Measurements from ENCODE around the gene CCDC88A. TPM values are rescaled to one million over a fixed set of nuclear protein-coding genes. Genes with fewer than 3 reads are reported as not detected.

Gene CCDC88A
- total RNA-seq, 1 experiment from 2014 or later = 21.6 TPM

- BruUV-seq (replicated peaks) = no TSS peak
- no peaks in the 10 kb centered on the region for H3K36me3 ChIP-seq (ENCODE audit: low read depth, low read length)
- H3K27me3 ChIP-seq (ENCODE audit: low read length) = no peaks in the 10 kb centered on the region
- intact Hi-C loops (cut with micrococcal nuclease) = no loop called here
- no peak overlapping the region for H3K9ac ChIP-seq (ENCODE audit: low read length)
- no peak overlapping the region for H3K4me2 ChIP-seq (ENCODE audit: low read length)
- TF ChIP-seq EZH2phosphoT487 (IDR thresholded peaks at IDR 0.05; ENCODE audit: borderline replicate concordance, low read length) (no peak), EZH2 (IDR thresholded peaks at IDR 0.05; ENCODE audit: low read length, unreplicated experiment) (no peak)
- TF ChIP-seq, protein P1, sequence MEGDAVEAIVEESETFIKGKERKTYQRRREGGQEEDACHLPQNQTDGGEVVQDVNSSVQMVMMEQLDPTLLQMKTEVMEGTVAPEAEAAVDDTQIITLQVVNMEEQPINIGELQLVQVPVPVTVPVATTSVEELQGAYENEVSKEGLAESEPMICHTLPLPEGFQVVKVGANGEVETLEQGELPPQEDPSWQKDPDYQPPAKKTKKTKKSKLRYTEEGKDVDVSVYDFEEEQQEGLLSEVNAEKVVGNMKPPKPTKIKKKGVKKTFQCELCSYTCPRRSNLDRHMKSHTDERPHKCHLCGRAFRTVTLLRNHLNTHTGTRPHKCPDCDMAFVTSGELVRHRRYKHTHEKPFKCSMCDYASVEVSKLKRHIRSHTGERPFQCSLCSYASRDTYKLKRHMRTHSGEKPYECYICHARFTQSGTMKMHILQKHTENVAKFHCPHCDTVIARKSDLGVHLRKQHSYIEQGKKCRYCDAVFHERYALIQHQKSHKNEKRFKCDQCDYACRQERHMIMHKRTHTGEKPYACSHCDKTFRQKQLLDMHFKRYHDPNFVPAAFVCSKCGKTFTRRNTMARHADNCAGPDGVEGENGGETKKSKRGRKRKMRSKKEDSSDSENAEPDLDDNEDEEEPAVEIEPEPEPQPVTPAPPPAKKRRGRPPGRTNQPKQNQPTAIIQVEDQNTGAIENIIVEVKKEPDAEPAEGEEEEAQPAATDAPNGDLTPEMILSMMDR (conservative IDR thresholded peaks at IDR 0.05; ENCODE audit: low read depth, low read length) = no peak
- H3K4me1 ChIP-seq (ENCODE audit: insufficient read depth, low read length) = no peaks in the 10 kb centered on the region
- ChIA-PET CTCF (no interaction called here), POLR2A (ENCODE audit: unreplicated experiment) (no interaction called here)
- no peaks in the 10 kb centered on the region for H3F3A ChIP-seq (ENCODE audit: low read length, unreplicated experiment)
- no peaks in the 10 kb centered on the region for H4K20me1 ChIP-seq (ENCODE audit: low read length)
- H3K9me2 ChIP-seq (replicated peaks; ENCODE audit: low read length) = no peaks in the 10 kb centered on the region
- no peaks in the 10 kb centered on the region for H3K79me2 ChIP-seq (ENCODE audit: low read length)
- no peak for ATAC-seq
- no peak for DNase-seq
- no peaks in the 10 kb centered on the region for H3K9me3 ChIP-seq (ENCODE audit: low read length)
- no peak overlapping the region for H3K4me3 ChIP-seq (ENCODE audit: low read length)
- no peak overlapping the region for H3K27ac ChIP-seq (ENCODE audit: low read length)
- no peak overlapping the region for H2AFZ ChIP-seq (ENCODE audit: low read length)
Observed at GRCh38 chr2:55384786-55385185, 34.9 kb downstream of the CCDC88A start.

DNA sequence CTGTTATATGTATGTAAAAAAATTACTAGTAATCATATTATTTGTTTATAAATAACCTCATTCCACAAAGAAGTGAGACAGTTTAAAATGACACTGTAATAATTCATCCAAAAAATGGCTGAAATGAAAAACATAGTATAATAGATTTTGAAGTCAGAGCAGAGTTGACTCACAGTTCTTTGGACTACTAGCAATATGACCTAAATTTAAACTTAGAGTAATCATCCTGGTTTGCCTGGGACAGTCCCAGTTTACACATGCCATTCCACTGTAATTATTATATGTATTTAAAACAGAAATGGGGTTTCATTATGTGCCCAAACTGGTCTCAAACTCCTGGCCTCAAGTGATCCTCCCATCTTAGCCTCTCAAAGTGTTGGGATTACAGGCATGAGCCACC, 48.3 kb downstream of the CCDC88A start:
- Histone ChIP-seq H2AFZ (ENCODE audit: low read length) (no peak overlapping the region), H3K4me3 (ENCODE audit: low read length) (no peak overlapping the region), H3K27me3 (ENCODE audit: low read length) (no peaks in the 10 kb centered on the region), H3K4me1 (ENCODE audit: insufficient read depth, low read length) (no peaks in the 10 kb centered on the region), H3K9me3 (ENCODE audit: low read length) (no peaks in the 10 kb centered on the region), H3K36me3 (ENCODE audit: low read depth, low read length) (no peaks in the 10 kb centered on the region), H3K9me2 (replicated peaks; ENCODE audit: low read length) (no peaks in the 10 kb centered on the region), H3F3A (ENCODE audit: low read length, unreplicated experiment) (no peaks in the 10 kb centered on the region), H3K27ac (ENCODE audit: low read length) (no peak overlapping the region), H3K4me2 (ENCODE audit: low read length) (no peak overlapping the region), H3K79me2 (ENCODE audit: low read length) (no peaks in the 10 kb centered on the region), H4K20me1 (ENCODE audit: low read length) (no peaks in the 10 kb centered on the region), H3K9ac (ENCODE audit: low read length) (no peak overlapping the region)
- no TSS peak for BruUV-seq (replicated peaks)
- ChIA-PET POLR2A (ENCODE audit: unreplicated experiment) (interaction anchor here (0.5 kb wide), 1 partner anchor 38 kb away, joined by 3 read pairs; no protein-coding TSS in a partner anchor), CTCF (no interaction called here)
- TF ChIP-seq, protein P1 (conservative IDR thresholded peaks at IDR 0.05; ENCODE audit: low read depth, low read length) = no peak
- TF ChIP-seq EZH2 (IDR thresholded peaks at IDR 0.05; ENCODE audit: low read length, unreplicated experiment) (no peak), EZH2phosphoT487 (IDR thresholded peaks at IDR 0.05; ENCODE audit: borderline replicate concordance, low read length) (no peak)
- intact Hi-C loops (cut with micrococcal nuclease) = no loop called here
- DNase-seq (no peak), ATAC-seq (no peak)

- POLR2A ChIA-PET (ENCODE audit: unreplicated experiment) = no interaction called here
- BruUV-seq (replicated peaks) = no TSS peak
Observed at GRCh38 chr2:55370208-55370607, 49.4 kb downstream of the CCDC88A start.

More at GRCh38 chr2:55370208-55370607, 49.4 kb downstream of the CCDC88A start:
- H4K20me1 ChIP-seq (ENCODE audit: low read length) = no peaks in the 10 kb centered on the region
- DNase-seq = no peak
- no peaks in the 10 kb centered on the region for H3K79me2 ChIP-seq (ENCODE audit: low read length)
- H3F3A ChIP-seq (ENCODE audit: low read length, unreplicated experiment) = no peaks in the 10 kb centered on the region
- CTCF ChIA-PET = no interaction called here
- H3K27me3 ChIP-seq (ENCODE audit: low read length) = no peaks in the 10 kb centered on the region
- no peak overlapping the region for H3K9ac ChIP-seq (ENCODE audit: low read length)
- no peak for TF ChIP-seq EZH2phosphoT487 (IDR thresholded peaks at IDR 0.05; ENCODE audit: borderline replicate concordance, low read length)
- H2AFZ ChIP-seq (ENCODE audit: low read length) = no peak overlapping the region
- H3K27ac ChIP-seq (ENCODE audit: low read length) = no peak overlapping the region
- H3K9me2 ChIP-seq (replicated peaks; ENCODE audit: low read length) = no peaks in the 10 kb centered on the region
- H3K4me1 ChIP-seq (ENCODE audit: insufficient read depth, low read length) = peaks cover 4% of the 10 kb centered on the region; the same call in 1 of the 2 replicates
- no peak for ATAC-seq
- no peak overlapping the region for H3K4me2 ChIP-seq (ENCODE audit: low read length)
- H3K36me3 ChIP-seq (ENCODE audit: low read depth, low read length) = no peaks in the 10 kb centered on the region
- intact Hi-C loops (cut with micrococcal nuclease) = no loop called here
- no peaks in the 10 kb centered on the region for H3K9me3 ChIP-seq (ENCODE audit: low read length)
- H3K4me3 ChIP-seq (ENCODE audit: low read length) = no peak overlapping the region
